ENCODE results near the gene EDNRB.
"Not testable (repeated sequence)": the region's sequence is repeated elsewhere in the genome, so short reads cannot be mapped to it uniquely, and the experiment has no call there.

Gene EDNRB

GRCh38 chr13:77918391-77919245 lies at the start of gene EDNRB:
TSS of gene EDNRB (minus strand) at chr13:77918831. CDS start at chr13:77918573, 258 bp downstream.
- DNase-seq (ENCODE audit: low spot score) = no peak

DNA sequence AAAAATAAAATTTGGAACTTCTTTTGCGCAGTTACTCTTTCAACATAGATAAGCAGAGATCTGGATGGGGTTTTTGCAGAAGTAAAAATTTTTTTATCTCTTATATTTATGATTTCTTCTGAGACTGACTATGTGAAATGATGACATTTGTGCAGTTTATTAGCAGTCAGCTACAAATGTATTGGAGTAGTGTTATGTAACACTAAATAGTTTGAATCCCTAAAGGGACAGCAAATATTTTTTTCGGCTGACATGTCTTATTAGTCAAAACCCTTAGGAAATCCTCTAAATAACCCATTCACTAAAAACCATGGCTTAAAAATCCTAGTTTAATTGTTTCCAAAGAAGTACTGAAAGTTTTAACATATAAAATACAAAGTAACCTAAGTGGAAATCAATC lies 48.0 kb upstream of the EDNRB start:
- DNase-seq (ENCODE audit: low spot score) = no peak

DNA sequence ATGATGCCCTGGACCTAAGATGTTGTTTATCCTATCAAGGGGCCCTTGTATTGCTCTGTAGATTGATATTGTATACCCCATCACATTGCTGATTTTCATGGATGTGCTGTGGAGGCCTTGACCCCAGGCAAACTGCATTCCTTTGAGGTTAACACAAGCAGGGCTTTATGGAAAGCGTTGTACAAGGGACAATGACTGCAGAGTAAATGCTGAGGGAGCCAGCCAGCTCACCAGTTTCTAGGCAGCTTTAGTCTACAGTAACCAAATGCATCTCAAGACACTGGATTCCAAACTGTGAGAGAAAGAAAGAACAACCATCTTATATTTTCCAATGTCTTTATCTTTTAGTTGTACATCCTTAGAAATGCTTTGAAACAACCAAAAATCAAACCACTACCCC lies 34.1 kb upstream of the EDNRB start:
- DNase-seq (ENCODE audit: low spot score) = no peak

DNA sequence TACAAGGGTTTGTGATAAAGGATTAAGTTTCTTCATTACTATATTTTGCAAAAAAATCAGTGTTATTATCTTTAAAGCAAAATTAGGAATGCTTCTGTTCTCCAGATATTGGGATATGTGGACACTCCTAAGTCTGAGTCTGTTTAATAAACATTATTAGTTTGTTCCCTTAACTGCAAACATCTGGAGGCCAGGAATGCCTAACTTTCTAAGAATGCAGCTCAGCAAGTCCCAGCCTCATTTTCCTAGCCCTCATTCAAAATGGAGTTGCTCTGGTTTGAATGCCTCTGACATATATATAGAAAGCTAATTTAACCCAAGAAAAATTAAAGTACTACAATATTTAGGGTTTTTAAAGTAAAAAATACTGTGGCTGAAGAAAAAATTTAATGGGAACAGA lies 33.6 kb upstream of the EDNRB start:
- DNase-seq (ENCODE audit: low spot score) = no peak

DNA sequence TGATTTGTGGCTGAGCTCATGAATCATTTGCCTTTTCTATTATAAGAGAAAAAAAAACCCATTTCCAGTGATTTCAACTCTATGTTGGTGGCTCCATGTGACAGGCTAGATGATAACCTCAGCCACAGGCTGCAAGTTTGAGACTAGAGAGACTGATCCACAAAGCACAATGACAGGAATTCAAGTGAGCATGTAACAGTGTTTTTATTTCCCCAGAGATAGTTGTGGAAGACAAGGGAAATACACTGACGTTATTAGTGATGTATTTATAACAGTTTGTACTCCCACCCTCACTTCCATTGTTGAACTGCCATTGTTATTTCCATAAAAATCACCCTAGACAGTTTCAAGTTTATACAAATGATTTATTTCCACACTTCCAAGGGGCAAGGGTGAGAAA lies 27.9 kb upstream of the EDNRB start:
- DNase-seq (ENCODE audit: low spot score) = no peak

DNA sequence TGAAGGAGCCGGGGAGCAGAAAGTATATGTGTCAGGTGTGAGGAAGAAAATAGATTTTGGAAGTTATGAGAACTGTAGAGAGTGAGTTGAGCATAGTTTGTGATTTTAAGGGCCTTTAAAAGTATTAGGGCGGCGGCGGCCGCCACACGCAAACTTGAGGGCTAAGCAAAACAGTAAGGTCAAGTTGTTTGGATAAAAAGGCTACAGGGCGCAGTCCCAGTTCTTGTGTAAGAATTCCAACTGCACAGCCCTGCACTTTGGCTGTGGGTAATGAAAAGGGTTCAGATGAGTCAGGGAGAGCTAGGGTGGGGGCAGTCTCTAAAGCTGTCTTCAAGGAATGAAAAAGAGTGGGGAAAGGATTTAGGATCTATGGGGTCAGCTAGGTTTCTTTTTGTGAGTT lies 16.4 kb upstream of the EDNRB start:
- DNase-seq (ENCODE audit: low spot score) = not testable (repeated sequence)

DNA sequence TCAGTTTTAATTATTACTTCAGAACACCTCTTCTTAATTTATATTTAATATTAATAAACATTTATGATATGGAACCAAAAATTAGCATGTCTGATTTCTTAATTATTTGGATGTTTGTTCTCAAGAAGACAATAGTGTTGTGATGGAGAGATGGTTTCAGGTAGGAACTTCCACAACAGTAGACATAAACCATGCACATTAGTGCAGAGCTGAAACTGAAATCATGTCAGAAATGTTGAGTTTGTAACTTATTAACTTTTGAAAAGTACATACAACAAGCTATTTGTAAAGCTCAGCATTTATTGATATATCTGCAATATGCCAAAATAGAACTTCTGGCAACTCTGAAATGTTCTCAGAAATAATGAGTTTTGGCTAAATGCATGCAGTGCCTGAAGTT lies 11.8 kb upstream of the EDNRB start:
- DNase-seq (ENCODE audit: low spot score) = no peak

DNA sequence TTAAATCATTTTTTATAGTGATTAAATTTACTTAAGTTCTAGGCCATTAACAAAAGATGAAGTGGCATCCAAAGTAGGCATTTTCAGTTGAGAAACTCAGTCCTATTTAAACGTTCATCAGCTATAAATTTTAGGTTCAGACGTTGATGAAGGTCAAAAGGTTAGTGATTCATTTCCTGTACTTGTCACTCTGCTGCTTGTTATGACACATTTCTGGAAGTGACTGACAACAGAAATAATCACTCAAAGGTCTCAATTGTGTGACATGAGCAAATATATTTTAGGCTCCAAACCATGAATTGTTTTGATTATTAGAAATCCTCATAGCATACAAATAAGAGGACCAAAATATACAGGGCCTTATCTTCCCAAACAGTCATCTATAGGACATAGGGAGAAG lies 10.3 kb upstream of the EDNRB start:
- DNase-seq (ENCODE audit: low spot score) = peak; percentile 42

DNA sequence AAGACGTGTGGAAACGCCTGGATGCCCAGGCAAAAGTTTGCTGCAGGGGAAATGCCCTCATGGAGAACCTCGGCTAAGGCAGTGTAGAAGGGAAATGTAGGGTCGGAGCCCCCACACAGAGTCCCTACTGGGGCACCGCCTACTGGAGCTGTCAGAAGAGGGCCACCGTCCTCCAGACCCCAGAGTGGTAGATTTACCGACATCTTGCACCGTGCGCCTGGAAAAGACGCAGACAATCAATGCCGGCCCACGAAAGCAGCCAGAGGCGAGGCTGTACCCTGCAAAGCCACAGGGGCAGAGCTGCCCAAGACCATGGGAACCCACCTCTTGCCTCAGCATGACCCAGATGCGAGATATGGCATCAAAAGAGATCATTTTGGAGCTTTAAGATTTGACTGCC lies 7.0 kb upstream of the EDNRB start:
- no peak for DNase-seq (ENCODE audit: low spot score)

DNA sequence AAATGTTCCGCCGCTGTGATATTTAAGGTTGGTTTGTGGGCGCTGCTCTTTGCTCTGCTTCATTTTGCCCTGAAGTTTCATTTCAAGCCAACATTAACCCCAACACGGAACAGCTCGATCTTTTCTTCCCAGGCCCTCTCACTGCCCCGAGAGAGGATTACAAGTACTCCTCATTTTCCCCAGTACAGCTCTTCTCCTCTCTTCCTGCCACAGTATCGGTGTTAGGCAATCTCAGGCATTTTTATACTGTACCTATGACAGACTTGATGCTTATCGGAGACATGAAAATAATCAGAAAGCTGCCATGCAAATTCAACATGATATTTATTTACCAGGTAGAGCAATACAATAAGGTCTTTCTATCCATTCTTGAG lies 1.3 kb upstream of the EDNRB start:
- no peak for DNase-seq (ENCODE audit: low spot score)

GRCh38 chr13:77919246-77919920 lies 752 bp upstream of the EDNRB start:
- no peak for DNase-seq (ENCODE audit: low spot score)

DNA sequence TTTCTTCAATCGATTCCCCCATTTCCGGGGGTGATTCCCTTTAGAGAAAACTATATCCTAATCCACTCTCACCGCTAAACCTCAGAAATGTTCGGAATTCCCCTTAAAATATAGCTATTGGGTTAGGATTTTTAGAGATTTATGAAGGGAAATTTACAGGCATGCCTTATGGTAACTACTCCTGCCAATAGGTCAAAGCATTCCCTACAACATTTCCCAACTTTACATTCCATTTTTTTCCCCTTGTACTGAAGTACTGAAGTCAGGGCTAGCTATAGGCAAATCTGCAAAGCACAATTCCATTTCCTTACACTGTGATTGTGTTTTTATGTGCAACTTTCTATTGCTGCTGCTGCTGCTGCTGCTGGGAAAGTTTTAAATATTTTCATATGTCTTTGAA lies 2.1 kb downstream of the EDNRB start:
- DNase-seq (ENCODE audit: low spot score) = no peak

DNA sequence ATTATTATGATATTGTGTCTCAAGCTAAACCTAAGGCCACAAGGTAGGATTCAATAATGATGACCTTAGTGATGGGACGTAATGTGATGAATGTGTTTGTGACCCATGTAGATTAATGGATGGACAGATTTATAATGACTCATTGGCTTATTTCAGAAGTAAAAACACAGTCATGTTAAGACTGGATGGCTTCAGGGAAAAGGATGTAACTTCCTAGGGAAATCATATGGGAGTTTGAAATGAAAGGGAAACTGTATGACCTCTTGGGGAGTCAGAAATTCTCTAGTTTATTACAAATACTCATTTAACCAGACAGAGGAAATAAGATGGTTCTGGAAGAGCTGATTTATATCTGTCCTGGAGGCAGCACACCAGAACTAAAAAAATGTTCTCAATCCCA lies 2.9 kb downstream of the EDNRB start:
- no peak for DNase-seq (ENCODE audit: low spot score)

GRCh38 chr13:77913003-77913402 lies 5.6 kb downstream of the EDNRB start:
- DNase-seq (ENCODE audit: low spot score) = no peak

DNA sequence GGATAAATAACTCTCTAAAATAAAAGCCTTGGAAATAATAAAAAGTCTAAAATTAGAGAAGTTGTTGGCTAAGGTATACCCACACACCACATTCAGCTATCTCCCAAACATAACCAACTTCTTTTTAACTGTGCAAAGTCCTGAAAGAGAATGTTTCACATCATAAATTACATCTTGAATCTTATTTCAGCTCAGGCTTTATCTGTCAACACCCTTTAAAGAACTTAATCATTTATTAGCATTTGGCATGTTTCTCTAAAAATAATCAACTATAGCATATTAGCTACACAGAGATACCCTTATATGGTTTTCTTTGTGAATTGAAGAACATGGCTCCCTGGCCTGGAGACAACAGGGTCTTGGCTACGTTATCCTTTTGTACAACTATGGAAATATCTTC lies 6.9 kb downstream of the EDNRB start:
- DNase-seq (ENCODE audit: low spot score) = no peak

DNA sequence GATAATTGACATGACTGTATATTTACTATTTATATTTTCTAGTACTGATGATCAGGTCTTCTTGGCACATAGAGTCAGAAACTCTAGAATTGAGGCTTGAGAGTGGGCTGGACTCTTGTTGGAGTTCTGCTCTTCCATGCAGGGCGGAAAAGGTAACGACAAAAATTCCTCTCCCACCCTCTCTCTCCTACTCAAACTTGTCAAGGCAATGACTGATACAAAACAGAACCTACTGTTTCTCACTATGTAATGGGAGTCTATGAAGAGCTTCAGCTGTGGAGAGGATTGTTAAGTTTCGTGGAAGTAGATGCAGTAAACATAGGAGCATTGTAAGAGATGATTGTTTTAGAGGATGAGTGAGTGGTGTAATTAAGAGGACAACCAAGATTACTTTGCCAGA lies 8.8 kb downstream of the EDNRB start:
- DNase-seq (ENCODE audit: low spot score) = no peak

GRCh38 chr13:77908531-77908930 lies 10.1 kb downstream of the EDNRB start:
- DNase-seq (ENCODE audit: low spot score) = no peak

DNA sequence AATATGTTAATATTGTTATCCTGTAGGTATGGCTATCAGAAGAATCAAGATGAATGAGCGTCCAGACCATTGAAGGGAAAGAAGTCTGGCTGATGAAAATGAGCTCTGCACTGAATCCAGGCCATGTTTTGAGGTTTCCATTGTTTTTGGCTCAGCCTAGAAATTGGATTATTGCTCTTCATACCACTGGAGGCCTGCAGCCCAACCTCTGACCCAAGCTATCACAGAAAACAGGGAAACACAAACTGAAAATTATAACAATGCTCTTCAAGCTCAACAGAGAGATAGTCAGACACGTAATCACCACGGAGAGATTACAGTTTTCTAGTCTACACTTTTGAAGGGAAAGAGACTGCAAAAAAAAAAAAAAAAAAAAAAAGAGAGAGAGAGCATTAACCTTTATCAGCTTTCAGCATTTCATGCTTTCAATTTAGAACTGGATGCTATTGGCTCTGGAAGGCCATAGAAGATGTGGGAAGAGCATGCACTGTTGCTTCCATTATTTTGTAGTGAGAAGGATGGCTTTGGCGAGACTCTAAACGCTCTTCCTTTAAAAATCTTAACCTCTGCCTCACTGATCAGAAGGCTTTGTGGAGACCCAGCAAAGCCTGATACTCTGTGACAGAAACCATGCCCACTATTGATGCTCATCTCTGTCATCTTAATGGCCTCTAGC lies 10.8 kb downstream of the EDNRB start:
- DNase-seq (ENCODE audit: low spot score) = no peak

DNA sequence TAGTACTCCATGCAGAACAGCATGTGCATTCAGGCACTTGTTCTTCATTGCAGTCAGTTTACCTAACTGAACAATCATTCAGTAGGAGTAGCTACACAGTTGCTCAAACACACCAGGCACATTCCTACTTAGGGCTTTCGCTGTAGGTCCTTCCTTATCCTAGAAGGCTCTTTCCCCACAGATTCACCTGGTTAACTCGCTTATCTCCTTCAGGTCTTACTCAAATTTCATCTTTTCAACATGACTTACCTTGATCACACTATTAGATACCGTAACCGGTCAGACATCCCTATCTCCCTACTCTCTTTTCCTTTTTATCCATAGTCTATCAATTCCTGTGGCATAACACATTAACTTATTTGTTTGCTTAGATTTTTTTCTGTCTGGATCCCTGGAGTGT lies 14.6 kb downstream of the EDNRB start:
- DNase-seq (ENCODE audit: low spot score) = no peak

DNA sequence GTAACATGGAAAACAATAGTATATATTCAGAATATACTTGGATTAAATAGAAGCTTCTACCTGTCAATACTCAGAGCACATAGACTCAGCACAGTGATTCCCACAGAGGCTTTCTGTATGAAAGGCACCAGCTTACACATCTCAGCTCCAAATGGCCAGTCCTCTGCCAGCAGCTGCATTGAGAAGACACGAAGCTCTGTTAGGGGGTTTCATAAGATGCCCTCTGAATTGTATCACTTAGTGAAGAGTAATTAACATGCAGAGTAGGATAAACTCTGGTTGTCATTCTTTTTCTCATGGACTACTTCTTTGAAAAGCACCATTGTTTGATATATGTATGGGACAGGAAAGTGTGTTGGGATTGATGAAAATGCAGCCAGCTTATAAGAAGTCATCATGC lies 15.2 kb downstream of the EDNRB start:
- no peak for DNase-seq (ENCODE audit: low spot score)

DNA sequence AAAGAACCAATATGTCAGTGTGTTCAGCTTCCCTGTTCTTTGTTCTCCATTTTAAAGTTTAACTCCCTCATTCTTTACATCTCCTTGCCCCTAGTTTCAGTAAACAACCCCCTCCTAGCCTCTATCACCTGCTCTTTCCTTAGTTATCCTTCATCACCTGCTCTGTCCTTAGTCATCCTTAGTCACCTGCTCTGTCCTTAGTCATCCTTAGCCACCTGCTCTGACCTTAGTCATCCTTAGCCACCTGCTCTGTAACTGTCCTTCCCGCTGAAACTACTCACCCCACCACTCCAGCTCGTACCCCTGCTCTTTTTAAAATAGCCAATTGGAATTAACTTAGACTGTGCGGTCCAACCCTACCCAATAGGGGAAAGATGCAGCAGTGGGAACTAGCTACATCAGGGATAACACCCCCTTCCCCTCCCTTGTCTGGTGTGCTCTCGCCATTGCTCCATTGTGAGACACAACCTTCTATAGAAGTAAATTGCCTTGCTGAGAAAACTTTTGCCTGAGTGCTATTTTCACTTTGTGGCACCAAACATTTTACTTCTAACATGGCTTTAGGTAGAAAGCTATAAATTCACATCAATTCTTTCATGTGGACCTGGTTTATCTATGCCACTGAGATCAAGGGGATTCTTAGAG lies 16.2 kb downstream of the EDNRB start:
- no peak for DNase-seq (ENCODE audit: low spot score)

DNA sequence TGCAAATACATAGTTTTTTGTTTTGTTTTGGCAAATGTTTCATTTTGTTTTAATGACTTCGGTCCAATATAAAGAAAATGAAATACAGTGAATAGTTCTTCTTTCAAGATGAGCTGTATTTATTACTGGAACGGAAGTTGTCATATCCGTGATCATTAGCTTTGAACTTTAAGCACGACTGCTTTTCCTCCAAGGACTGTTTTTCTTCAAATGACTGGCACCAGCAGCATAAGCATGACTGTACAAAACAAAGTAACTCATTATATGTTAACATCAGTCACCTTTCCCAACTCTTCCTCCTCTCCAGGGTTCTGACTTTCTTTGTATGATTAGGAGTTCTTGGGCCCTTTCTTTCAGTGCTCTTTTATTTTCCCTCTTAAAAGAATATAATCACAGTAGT lies 20.5 kb downstream of the EDNRB start:
- DNase-seq (ENCODE audit: low spot score) = no peak

- no peak for DNase-seq (ENCODE audit: low spot score)
Measured at GRCh38 chr13:77896977-77897376, 21.7 kb downstream of the EDNRB start.
